Inflammatory macrophage treated with lipopolysaccharide for 1 hour (primary cell): ENCODE results near the gene ADK.
A peak's percentile ranks its signal among the peaks of the same experiment; 100 is the strongest.
"Not testable (repeated sequence)": the region's sequence is repeated elsewhere in the genome, so short reads cannot be mapped to it uniquely, and the experiment has no call there.

Experiments used
- DNase-seq, 2 donors: peaks; one replicate each; pipeline ENCODE4 v3.0.0-alpha.2; 2020 to 2022

The ADK gene

GRCh38 chr10:74146980-74147379, 4.0 kb upstream of the ADK start:
- not testable (repeated sequence) for DNase-seq

GRCh38 chr10:74150204-74150989, 624 bp upstream of the ADK start, which contains the start of gene AP3M1:
Gene AP3M1 (minus strand): TSS chr10:74150828. CDS start chr10:74138379, 12,449 bp downstream.
- peak in 1 of 2 donors; percentile 100 for DNase-seq

- no peak for DNase-seq
Measured at GRCh38 chr10:74151879-74152722, 1.1 kb downstream of the ADK start.

GRCh38 chr10:74153123-74153522, 2.1 kb downstream of the ADK start:
- no peak for DNase-seq

- DNase-seq = no peak
Measured at GRCh38 chr10:74153676-74154075, 2.7 kb downstream of the ADK start.

- no peak for DNase-seq
Measured at GRCh38 chr10:74156919-74157289, 5.9 kb downstream of the ADK start.

GRCh38 chr10:74160013-74160412, 9.0 kb downstream of the ADK start:
- no peak for DNase-seq

- no peak for DNase-seq
Measured at GRCh38 chr10:74163319-74164068, 12.5 kb downstream of the ADK start.

GRCh38 chr10:74164716-74165529, 13.9 kb downstream of the ADK start:
- DNase-seq = no peak

GRCh38 chr10:74165530-74165901, 14.5 kb downstream of the ADK start:
- no peak for DNase-seq

GRCh38 chr10:74167443-74167842, 16.4 kb downstream of the ADK start:
- no peak for DNase-seq

- no peak for DNase-seq
Measured at GRCh38 chr10:74171625-74172024, 20.6 kb downstream of the ADK start.

- DNase-seq = no peak
Measured at GRCh38 chr10:74174521-74174920, 23.5 kb downstream of the ADK start.

GRCh38 chr10:74175510-74176379, 24.7 kb downstream of the ADK start:
- DNase-seq = no peak

- peak; percentile 95 to 97 for DNase-seq
Measured at GRCh38 chr10:74176380-74177139, 25.5 kb downstream of the ADK start.

GRCh38 chr10:74177140-74177677, 26.2 kb downstream of the ADK start:
- peak; percentile 39 to 42 for DNase-seq

- no peak for DNase-seq
Measured at GRCh38 chr10:74178042-74178791, 27.2 kb downstream of the ADK start.

GRCh38 chr10:74179111-74179710, 28.2 kb downstream of the ADK start:
- no peak for DNase-seq

- no peak for DNase-seq
Measured at GRCh38 chr10:74186678-74187077, 35.7 kb downstream of the ADK start.
